ENCODE measurements around the gene PPP6R2.
"Not testable (repeated sequence)": the region's sequence is repeated elsewhere in the genome, so short reads cannot be mapped to it uniquely, and the experiment has no call there.

Gene PPP6R2

GRCh38 chr22:50400931-50401330 is 57.8 kb downstream of the PPP6R2 start:
- Histone ChIP-seq H3K27me3 (ENCODE audit: control insufficient read depth, insufficient read depth, low read length) (no peaks in the 10 kb centered on the region), H3K4me1 (ENCODE audit: control insufficient read depth, insufficient read depth, low read length) (peaks cover 18% of the 10 kb centered on the region), H3K36me3 (ENCODE audit: control insufficient read depth, insufficient read depth, low read length) (no peaks in the 10 kb centered on the region), H3K9ac (ENCODE audit: low read length) (no peak overlapping the region), H3K9me3 (ENCODE audit: control insufficient read depth, low read length) (no peaks in the 10 kb centered on the region), H3K4me3 (ENCODE audit: low read length) (no peak overlapping the region)

- no peak overlapping the region for H3K4me3 ChIP-seq (ENCODE audit: low read length)
Observed at GRCh38 chr22:50401907-50402306, 58.8 kb downstream of the PPP6R2 start.

GRCh38 chr22:50403701-50404101 is 60.6 kb downstream of the PPP6R2 start:
- no peak overlapping the region for H3K9ac ChIP-seq (ENCODE audit: low read length)

More at GRCh38 chr22:50401907-50402306, 58.8 kb downstream of the PPP6R2 start:
- no peaks in the 10 kb centered on the region for H3K36me3 ChIP-seq (ENCODE audit: control insufficient read depth, insufficient read depth, low read length)
- H3K27me3 ChIP-seq (ENCODE audit: control insufficient read depth, insufficient read depth, low read length) = no peaks in the 10 kb centered on the region
- H3K4me1 ChIP-seq (ENCODE audit: control insufficient read depth, insufficient read depth, low read length) = peaks cover 12% of the 10 kb centered on the region
- H3K9ac ChIP-seq (ENCODE audit: low read length) = no peak overlapping the region
- no peaks in the 10 kb centered on the region for H3K9me3 ChIP-seq (ENCODE audit: control insufficient read depth, low read length)

GRCh38 chr22:50406416-50407170 is 63.5 kb downstream of the PPP6R2 start:
- Histone ChIP-seq H3K4me1 (ENCODE audit: control insufficient read depth, insufficient read depth, low read length) (peaks cover 5% of the 10 kb centered on the region), H3K27me3 (ENCODE audit: control insufficient read depth, insufficient read depth, low read length) (no peaks in the 10 kb centered on the region), H3K9me3 (ENCODE audit: control insufficient read depth, low read length) (no peaks in the 10 kb centered on the region), H3K4me3 (ENCODE audit: low read length) (no peak overlapping the region), H3K9ac (ENCODE audit: low read length) (no peak overlapping the region), H3K36me3 (ENCODE audit: control insufficient read depth, insufficient read depth, low read length) (no peaks in the 10 kb centered on the region)

More at GRCh38 chr22:50403701-50404101, 60.6 kb downstream of the PPP6R2 start:
- H3K27me3 ChIP-seq (ENCODE audit: control insufficient read depth, insufficient read depth, low read length) = no peaks in the 10 kb centered on the region
- no peaks in the 10 kb centered on the region for H3K9me3 ChIP-seq (ENCODE audit: control insufficient read depth, low read length)
- H3K36me3 ChIP-seq (ENCODE audit: control insufficient read depth, insufficient read depth, low read length) = no peaks in the 10 kb centered on the region
- no peak overlapping the region for H3K4me3 ChIP-seq (ENCODE audit: low read length)
- H3K4me1 ChIP-seq (ENCODE audit: control insufficient read depth, insufficient read depth, low read length) = peaks cover 11% of the 10 kb centered on the region

GRCh38 chr22:50408311-50408710 is 65.2 kb downstream of the PPP6R2 start:
- Histone ChIP-seq H3K36me3 (ENCODE audit: control insufficient read depth, insufficient read depth, low read length) (no peaks in the 10 kb centered on the region), H3K4me1 (ENCODE audit: control insufficient read depth, insufficient read depth, low read length) (peaks cover 4% of the 10 kb centered on the region), H3K9me3 (ENCODE audit: control insufficient read depth, low read length) (no peaks in the 10 kb centered on the region), H3K27me3 (ENCODE audit: control insufficient read depth, insufficient read depth, low read length) (no peaks in the 10 kb centered on the region), H3K9ac (ENCODE audit: low read length) (no peak overlapping the region), H3K4me3 (ENCODE audit: low read length) (no peak overlapping the region)

- H3K27me3 ChIP-seq (ENCODE audit: control insufficient read depth, insufficient read depth, low read length); H3K9me3 ChIP-seq (ENCODE audit: control insufficient read depth, low read length); H3K4me1 ChIP-seq (ENCODE audit: control insufficient read depth, insufficient read depth, low read length); H3K36me3 ChIP-seq (ENCODE audit: control insufficient read depth, insufficient read depth, low read length); H3K9ac ChIP-seq (ENCODE audit: low read length); H3K4me3 ChIP-seq (ENCODE audit: low read length): not testable (repeated sequence)
Observed at GRCh38 chr22:50408954-50409353, 65.8 kb downstream of the PPP6R2 start.

- Histone ChIP-seq H3K36me3 (ENCODE audit: control insufficient read depth, insufficient read depth, low read length) (peaks cover 21% of the 10 kb centered on the region), H3K9me3 (ENCODE audit: control insufficient read depth, low read length) (no peaks in the 10 kb centered on the region), H3K9ac (ENCODE audit: low read length) (no peak overlapping the region), H3K27me3 (ENCODE audit: control insufficient read depth, insufficient read depth, low read length) (no peaks in the 10 kb centered on the region), H3K4me1 (ENCODE audit: control insufficient read depth, insufficient read depth, low read length) (no peaks in the 10 kb centered on the region), H3K4me3 (ENCODE audit: low read length) (no peak overlapping the region)
Observed at GRCh38 chr22:50414476-50415248, 71.5 kb downstream of the PPP6R2 start.

GRCh38 chr22:50415426-50415825 is 72.3 kb downstream of the PPP6R2 start:
- Histone ChIP-seq H3K9me3 (ENCODE audit: control insufficient read depth, low read length) (no peaks in the 10 kb centered on the region), H3K4me1 (ENCODE audit: control insufficient read depth, insufficient read depth, low read length) (no peaks in the 10 kb centered on the region), H3K36me3 (ENCODE audit: control insufficient read depth, insufficient read depth, low read length) (peaks cover 28% of the 10 kb centered on the region), H3K4me3 (ENCODE audit: low read length) (no peak overlapping the region), H3K9ac (ENCODE audit: low read length) (no peak overlapping the region), H3K27me3 (ENCODE audit: control insufficient read depth, insufficient read depth, low read length) (no peaks in the 10 kb centered on the region)

- Histone ChIP-seq H3K9me3 (ENCODE audit: control insufficient read depth, low read length) (no peaks in the 10 kb centered on the region), H3K27me3 (ENCODE audit: control insufficient read depth, insufficient read depth, low read length) (no peaks in the 10 kb centered on the region), H3K4me3 (ENCODE audit: low read length) (no peak overlapping the region), H3K9ac (ENCODE audit: low read length) (no peak overlapping the region), H3K4me1 (ENCODE audit: control insufficient read depth, insufficient read depth, low read length) (no peaks in the 10 kb centered on the region), H3K36me3 (ENCODE audit: control insufficient read depth, insufficient read depth, low read length) (peaks cover 32% of the 10 kb centered on the region)
Observed at GRCh38 chr22:50416996-50417395, 73.9 kb downstream of the PPP6R2 start.

- H3K9ac ChIP-seq (ENCODE audit: low read length) = no peak overlapping the region
- no peak overlapping the region for H3K4me3 ChIP-seq (ENCODE audit: low read length)
- no peaks in the 10 kb centered on the region for H3K27me3 ChIP-seq (ENCODE audit: control insufficient read depth, insufficient read depth, low read length)
- H3K36me3 ChIP-seq (ENCODE audit: control insufficient read depth, insufficient read depth, low read length) = peaks cover 38% of the 10 kb centered on the region
- no peaks in the 10 kb centered on the region for H3K4me1 ChIP-seq (ENCODE audit: control insufficient read depth, insufficient read depth, low read length)
- H3K9me3 ChIP-seq (ENCODE audit: control insufficient read depth, low read length) = no peaks in the 10 kb centered on the region
Observed at GRCh38 chr22:50417411-50418210, 74.5 kb downstream of the PPP6R2 start.

GRCh38 chr22:50418624-50419023 is 75.5 kb downstream of the PPP6R2 start:
- H3K4me1 ChIP-seq (ENCODE audit: control insufficient read depth, insufficient read depth, low read length) = no peaks in the 10 kb centered on the region
- H3K9me3 ChIP-seq (ENCODE audit: control insufficient read depth, low read length) = no peaks in the 10 kb centered on the region
- H3K9ac ChIP-seq (ENCODE audit: low read length) = no peak overlapping the region
- no peaks in the 10 kb centered on the region for H3K27me3 ChIP-seq (ENCODE audit: control insufficient read depth, insufficient read depth, low read length)
- H3K4me3 ChIP-seq (ENCODE audit: low read length) = no peak overlapping the region
- H3K36me3 ChIP-seq (ENCODE audit: control insufficient read depth, insufficient read depth, low read length) = peaks cover 48% of the 10 kb centered on the region

- Histone ChIP-seq H3K9ac (ENCODE audit: low read length) (no peak overlapping the region), H3K4me3 (ENCODE audit: low read length) (no peak overlapping the region), H3K36me3 (ENCODE audit: control insufficient read depth, insufficient read depth, low read length) (peaks cover 49% of the 10 kb centered on the region), H3K9me3 (ENCODE audit: control insufficient read depth, low read length) (no peaks in the 10 kb centered on the region), H3K4me1 (ENCODE audit: control insufficient read depth, insufficient read depth, low read length) (no peaks in the 10 kb centered on the region), H3K27me3 (ENCODE audit: control insufficient read depth, insufficient read depth, low read length) (no peaks in the 10 kb centered on the region)
Observed at GRCh38 chr22:50419116-50419515, 76.0 kb downstream of the PPP6R2 start.
